ENCODE measurements around the gene TJP2.
A peak's percentile ranks its signal among the peaks of the same experiment; 100 is the strongest.

The TJP2 gene

GRCh38 chr9:69184266-69184665, 10.2 kb downstream of the TJP2 start:
- no peak for DNase-seq (ENCODE audit: low read depth, low spot score)
- no peak overlapping the region for H3K4me3 ChIP-seq (ENCODE audit: low read length)

GRCh38 chr9:69186841-69187611, 12.9 kb downstream of the TJP2 start:
- H3K4me3 ChIP-seq (ENCODE audit: low read length): no peak overlapping the region
- DNase-seq (ENCODE audit: low read depth, low spot score): no peak

- no peak overlapping the region for H3K4me3 ChIP-seq (ENCODE audit: low read length)
- no peak for DNase-seq (ENCODE audit: low read depth, low spot score)
Observed at GRCh38 chr9:69188975-69189374, 14.9 kb downstream of the TJP2 start.

- DNase-seq (ENCODE audit: low read depth, low spot score): peak; percentile 41
Observed at GRCh38 chr9:69190086-69190862, 16.2 kb downstream of the TJP2 start.

GRCh38 chr9:69190863-69191181, 16.7 kb downstream of the TJP2 start:
- H3K4me3 ChIP-seq (ENCODE audit: low read length): peak overlapping the region; percentile 21
- DNase-seq (ENCODE audit: low read depth, low spot score): no peak

More at GRCh38 chr9:69190086-69190862, 16.2 kb downstream of the TJP2 start:
- no peak overlapping the region for H3K4me3 ChIP-seq (ENCODE audit: low read length)

GRCh38 chr9:69191231-69191630, 17.2 kb downstream of the TJP2 start:
- H3K4me3 ChIP-seq (ENCODE audit: low read length): peak overlapping the region; percentile 21
- DNase-seq (ENCODE audit: low read depth, low spot score): peak; percentile 58

GRCh38 chr9:69192214-69192613, 18.1 kb downstream of the TJP2 start:
- no peak for DNase-seq (ENCODE audit: low read depth, low spot score)
- no peak overlapping the region for H3K4me3 ChIP-seq (ENCODE audit: low read length)

- no peak for DNase-seq (ENCODE audit: low read depth, low spot score)
- no peak overlapping the region for H3K4me3 ChIP-seq (ENCODE audit: low read length)
Observed at GRCh38 chr9:69193685-69194032, 19.6 kb downstream of the TJP2 start.

- no peak overlapping the region for H3K4me3 ChIP-seq (ENCODE audit: low read length)
- DNase-seq (ENCODE audit: low read depth, low spot score): no peak
Observed at GRCh38 chr9:69194702-69195418, 20.8 kb downstream of the TJP2 start.

GRCh38 chr9:69195668-69196067, 21.6 kb downstream of the TJP2 start:
- DNase-seq (ENCODE audit: low read depth, low spot score): no peak
- H3K4me3 ChIP-seq (ENCODE audit: low read length): no peak overlapping the region

GRCh38 chr9:69197687-69198086, 23.6 kb downstream of the TJP2 start:
- DNase-seq (ENCODE audit: low read depth, low spot score): no peak
- H3K4me3 ChIP-seq (ENCODE audit: low read length): no peak overlapping the region

- no peak for DNase-seq (ENCODE audit: low read depth, low spot score)
- H3K4me3 ChIP-seq (ENCODE audit: low read length): no peak overlapping the region
Observed at GRCh38 chr9:69198521-69199220, 24.6 kb downstream of the TJP2 start.

- H3K4me3 ChIP-seq (ENCODE audit: low read length): no peak overlapping the region
- DNase-seq (ENCODE audit: low read depth, low spot score): no peak
Observed at GRCh38 chr9:69199769-69200470, 25.8 kb downstream of the TJP2 start.

- H3K4me3 ChIP-seq (ENCODE audit: low read length): no peak overlapping the region
- DNase-seq (ENCODE audit: low read depth, low spot score): no peak
Observed at GRCh38 chr9:69202556-69202955, 28.5 kb downstream of the TJP2 start.

GRCh38 chr9:69204326-69204725, 30.2 kb downstream of the TJP2 start:
- DNase-seq (ENCODE audit: low read depth, low spot score): no peak
- no peak overlapping the region for H3K4me3 ChIP-seq (ENCODE audit: low read length)

- H3K4me3 ChIP-seq (ENCODE audit: low read length): no peak overlapping the region
- DNase-seq (ENCODE audit: low read depth, low spot score): no peak
Observed at GRCh38 chr9:69204849-69205248, 30.8 kb downstream of the TJP2 start.

- DNase-seq (ENCODE audit: low read depth, low spot score): no peak
- H3K4me3 ChIP-seq (ENCODE audit: low read length): no peak overlapping the region
Observed at GRCh38 chr9:69206047-69206446, 32.0 kb downstream of the TJP2 start.

GRCh38 chr9:69207503-69207902, 33.4 kb downstream of the TJP2 start:
- H3K4me3 ChIP-seq (ENCODE audit: low read length): no peak overlapping the region
- DNase-seq (ENCODE audit: low read depth, low spot score): no peak

GRCh38 chr9:69211424-69212036, 37.5 kb downstream of the TJP2 start:
- no peak overlapping the region for H3K4me3 ChIP-seq (ENCODE audit: low read length)
- DNase-seq (ENCODE audit: low read depth, low spot score): no peak

All from Jurkat, Clone E6-1 (cell line).